Endothelial cell of umbilical vein (primary cell): Measurements from ENCODE around the gene CPSF2.

ENCODE experiments used
- CTCF ChIP-seq, 2 donors: IDR thresholded peaks; 1 replicate in 1 of 2; 2 replicates in 1 of 2; pipeline ENCODE4 v1.5.1; 2011; ENCODE audit warnings: low read length in 2 of 2, mild to moderate bottlenecking in 2 of 2, moderate library complexity in 2 of 2, control low read depth in 1 of 2, inconsistent platforms in 1 of 2, low read depth in 1 of 2; ENCODE audit not compliant: insufficient read depth in 1 of 2; ENCODE audit errors: extremely low read depth in 1 of 2
- EZH2 ChIP-seq: IDR thresholded peaks from 2 replicates; pipeline ENCODE4 v1.6.1; 2012; ENCODE audit warnings: borderline replicate concordance, low read depth, mild to moderate bottlenecking, moderate library complexity, low read length, inconsistent platforms; ENCODE audit not compliant: severe bottlenecking
- FOS ChIP-seq: IDR thresholded peaks from 2 replicates; pipeline ENCODE4 v1.6.1; 2011; ENCODE audit warnings: mild to moderate bottlenecking, low read length, moderate library complexity, borderline replicate concordance; ENCODE audit not compliant: insufficient read depth
- JUN ChIP-seq: IDR thresholded peaks from 2 replicates; pipeline ENCODE4 v1.6.1; 2011; ENCODE audit warnings: borderline replicate concordance, low read depth; ENCODE audit not compliant: insufficient read length, insufficient read depth
- MAX ChIP-seq: IDR thresholded peaks from 2 replicates; pipeline ENCODE4 v1.6.1; 2011; ENCODE audit not compliant: insufficient read depth, insufficient read length
- MYC ChIP-seq: IDR thresholded peaks from one replicate; pipeline ENCODE4 v1.6.1; 2011; ENCODE audit warnings: mild to moderate bottlenecking, low read depth, low read length
- POLR2A ChIP-seq: IDR thresholded peaks from 2 replicates; pipeline ENCODE4 v1.6.1; 2012; ENCODE audit warnings: low read depth, mild to moderate bottlenecking, control low read depth, low read length
- POLR2AphosphoS5 ChIP-seq: IDR thresholded peaks from 2 replicates; pipeline ENCODE4 v1.6.1; 2012; ENCODE audit warnings: low read depth, mild to moderate bottlenecking, control low read depth, low read length, moderate library complexity; ENCODE audit not compliant: insufficient read depth

GRCh38 chr14:92209141-92209540, 87.4 kb downstream of the CPSF2 start:
- TF ChIP-seq CTCF (IDR thresholded peaks at IDR 0.05; ENCODE audit: extremely low read depth in 1 of 2, insufficient read depth in 1 of 2, low read depth in 1 of 2, low read length in 2 of 2) (no peak), POLR2AphosphoS5 (no peak), EZH2 (no peak), POLR2A (no peak), MAX (no peak), MYC (no peak), JUN (no peak), FOS (no peak)
